ENCODE results near the gene OR7G2. TPM values are rescaled to one million over a fixed set of nuclear protein-coding genes. Genes with fewer than 3 reads are reported as not detected.

Gene OR7G2
- total RNA-seq, 2 donors from 2014 or later: not detected

DNA sequence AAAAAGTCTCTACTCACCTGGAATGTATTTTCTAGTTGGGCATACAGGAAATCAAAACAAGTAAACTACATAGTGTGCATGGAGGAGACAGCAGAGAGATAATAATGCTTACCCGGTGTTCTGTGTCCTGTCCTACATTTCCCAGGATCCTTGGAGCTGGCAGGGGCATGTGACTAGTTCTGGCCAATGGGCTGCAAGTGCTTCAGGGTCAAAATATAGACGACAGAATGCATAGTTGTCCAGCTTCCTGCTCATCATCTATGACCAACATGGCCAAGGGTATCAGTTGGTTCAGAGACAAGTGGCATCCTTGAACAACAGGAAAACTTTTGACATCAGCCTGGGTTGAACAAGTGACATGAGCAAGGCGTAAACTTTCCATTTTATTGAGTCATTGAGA is 41.4 kb upstream of the OR7G2 start:
- TF ChIP-seq, protein P1, sequence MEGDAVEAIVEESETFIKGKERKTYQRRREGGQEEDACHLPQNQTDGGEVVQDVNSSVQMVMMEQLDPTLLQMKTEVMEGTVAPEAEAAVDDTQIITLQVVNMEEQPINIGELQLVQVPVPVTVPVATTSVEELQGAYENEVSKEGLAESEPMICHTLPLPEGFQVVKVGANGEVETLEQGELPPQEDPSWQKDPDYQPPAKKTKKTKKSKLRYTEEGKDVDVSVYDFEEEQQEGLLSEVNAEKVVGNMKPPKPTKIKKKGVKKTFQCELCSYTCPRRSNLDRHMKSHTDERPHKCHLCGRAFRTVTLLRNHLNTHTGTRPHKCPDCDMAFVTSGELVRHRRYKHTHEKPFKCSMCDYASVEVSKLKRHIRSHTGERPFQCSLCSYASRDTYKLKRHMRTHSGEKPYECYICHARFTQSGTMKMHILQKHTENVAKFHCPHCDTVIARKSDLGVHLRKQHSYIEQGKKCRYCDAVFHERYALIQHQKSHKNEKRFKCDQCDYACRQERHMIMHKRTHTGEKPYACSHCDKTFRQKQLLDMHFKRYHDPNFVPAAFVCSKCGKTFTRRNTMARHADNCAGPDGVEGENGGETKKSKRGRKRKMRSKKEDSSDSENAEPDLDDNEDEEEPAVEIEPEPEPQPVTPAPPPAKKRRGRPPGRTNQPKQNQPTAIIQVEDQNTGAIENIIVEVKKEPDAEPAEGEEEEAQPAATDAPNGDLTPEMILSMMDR (IDR thresholded peaks at IDR 0.05): no peak
- Histone ChIP-seq H3K4me1 (no peaks in the 10 kb centered on the region), H3K27ac (no peak overlapping the region), H3K9me3 (peaks cover 7% of the 10 kb centered on the region), H3K4me3 (no peak overlapping the region), H3K36me3 (peaks cover 4% of the 10 kb centered on the region), H3K9ac (ENCODE audit: low read depth in 2 of 2, low read length in 2 of 2) (no peak overlapping the region), H3K27me3 (no peaks in the 10 kb centered on the region)
- DNase-seq: no peak
- intact Hi-C loops (cut with DNase I): no loop called here

DNA sequence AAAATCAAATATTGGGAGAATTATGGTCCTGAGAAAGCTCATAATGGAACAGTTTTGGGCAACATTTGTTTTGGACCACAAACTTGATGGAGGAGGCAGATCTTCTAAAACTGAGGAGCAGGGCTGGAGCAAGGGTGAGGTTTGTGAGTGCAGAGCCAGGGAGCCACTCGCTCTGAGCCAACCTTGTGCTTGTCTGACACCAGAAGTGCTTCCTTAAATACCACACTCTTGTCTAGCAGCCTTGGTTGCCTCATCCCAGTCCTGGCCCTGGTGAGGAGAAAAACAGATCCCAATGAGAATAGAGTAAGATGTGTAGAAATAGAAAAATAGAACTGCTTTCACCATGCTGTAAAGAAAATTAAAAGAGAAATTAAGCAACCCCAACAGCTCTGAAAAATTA is 39.6 kb upstream of the OR7G2 start:
- no peak for DNase-seq
- intact Hi-C loops (cut with DNase I): no loop called here
- Histone ChIP-seq H3K36me3 (peaks cover 4% of the 10 kb centered on the region), H3K9ac (ENCODE audit: low read depth in 2 of 2, low read length in 2 of 2) (no peak overlapping the region), H3K9me3 (peaks cover 7% of the 10 kb centered on the region), H3K4me3 (no peak overlapping the region), H3K4me1 (no peaks in the 10 kb centered on the region), H3K27ac (no peak overlapping the region), H3K27me3 (no peaks in the 10 kb centered on the region)
- TF ChIP-seq, protein P1 (IDR thresholded peaks at IDR 0.05): no peak

DNA sequence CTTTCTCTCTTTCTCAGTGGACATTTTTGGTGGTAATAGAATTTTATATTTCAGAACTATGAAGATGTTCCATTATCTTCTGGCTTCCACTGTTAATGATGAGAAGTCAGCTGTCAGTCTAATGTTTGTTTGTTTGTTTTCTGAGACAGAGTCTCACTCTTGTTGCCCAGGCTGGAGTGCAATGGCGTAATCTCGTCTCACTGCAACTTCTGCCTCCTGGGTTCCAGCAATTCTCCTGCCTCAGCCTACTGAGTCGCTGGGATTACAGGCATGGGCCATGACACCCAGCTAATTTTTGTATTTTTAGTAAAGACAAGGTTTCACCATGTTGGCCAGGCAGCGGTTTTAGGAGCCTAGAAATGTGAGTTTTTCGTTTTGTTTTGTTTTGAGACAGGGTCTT is 37.6 kb upstream of the OR7G2 start:
- Histone ChIP-seq H3K4me3 (no peak overlapping the region), H3K4me1 (peaks cover 6% of the 10 kb centered on the region), H3K9ac (ENCODE audit: low read depth in 2 of 2, low read length in 2 of 2) (no peak overlapping the region), H3K36me3 (peaks cover 4% of the 10 kb centered on the region), H3K27ac (no peak overlapping the region), H3K27me3 (no peaks in the 10 kb centered on the region), H3K9me3 (peaks cover 7% of the 10 kb centered on the region)
- TF ChIP-seq, protein P1 (IDR thresholded peaks at IDR 0.05): no peak
- intact Hi-C loops (cut with DNase I): no loop called here
- no peak for DNase-seq

DNA sequence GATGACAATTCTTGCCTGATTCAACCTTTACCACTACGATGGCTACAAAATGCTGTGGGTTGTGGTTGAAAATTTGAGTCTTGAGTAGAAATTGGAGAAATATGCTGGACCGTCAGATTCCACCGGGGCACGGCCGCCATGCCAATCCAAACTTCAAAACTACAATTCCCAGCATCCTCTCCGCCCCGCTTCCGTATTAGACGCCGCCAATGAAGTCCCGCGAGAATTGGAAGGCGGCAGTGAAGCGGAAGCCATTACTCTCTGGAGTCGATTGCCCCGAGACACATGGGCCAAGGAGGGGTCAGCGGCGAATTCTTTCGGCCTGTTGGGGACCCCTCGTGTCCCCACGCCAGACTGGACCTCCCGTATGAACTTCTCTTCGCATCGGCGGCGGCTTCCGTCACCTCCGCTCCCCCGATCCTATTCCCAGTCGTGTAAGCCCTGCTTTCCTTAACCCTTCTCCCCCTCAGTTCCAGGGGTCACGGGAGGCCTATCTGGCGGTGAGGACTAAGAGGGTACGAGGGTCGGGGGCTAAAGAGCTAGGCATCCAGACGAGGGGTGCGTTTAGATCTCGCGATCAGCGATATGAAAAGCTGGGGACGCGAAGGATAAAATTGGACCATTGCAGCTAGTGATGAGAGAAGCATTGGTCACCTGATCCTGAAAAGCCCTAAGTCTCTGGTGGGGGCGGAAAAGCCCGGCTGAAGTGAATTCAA is 33.0 kb upstream of the OR7G2 start, which contains the start of gene ZNF317:
Gene ZNF317 (plus strand): TSS at position 239 of the 716 bp plus-strand sequence. CDS start 15,620 bp downstream, outside the sequence.
- TF ChIP-seq, protein P1 (IDR thresholded peaks at IDR 0.05): no peak
- H3K9ac ChIP-seq (ENCODE audit: low read depth in 2 of 2, low read length in 2 of 2): peak within 1 kb of the TSS; percentile 94 to 96
- peaks cover 3% of the 10 kb centered on the region for H3K9me3 ChIP-seq
- no peaks in the 10 kb centered on the region for H3K36me3 ChIP-seq
- peaks cover 6% of the 10 kb centered on the region for H3K4me1 ChIP-seq
- H3K4me3 ChIP-seq: peak within 1 kb of the TSS; percentile 86
- peak within 1 kb of the TSS; percentile 70 for H3K27ac ChIP-seq
- H3K27me3 ChIP-seq: no peaks in the 10 kb centered on the region
- intact Hi-C loops (cut with DNase I): no loop called here
- peak; percentile 97 for DNase-seq

DNA sequence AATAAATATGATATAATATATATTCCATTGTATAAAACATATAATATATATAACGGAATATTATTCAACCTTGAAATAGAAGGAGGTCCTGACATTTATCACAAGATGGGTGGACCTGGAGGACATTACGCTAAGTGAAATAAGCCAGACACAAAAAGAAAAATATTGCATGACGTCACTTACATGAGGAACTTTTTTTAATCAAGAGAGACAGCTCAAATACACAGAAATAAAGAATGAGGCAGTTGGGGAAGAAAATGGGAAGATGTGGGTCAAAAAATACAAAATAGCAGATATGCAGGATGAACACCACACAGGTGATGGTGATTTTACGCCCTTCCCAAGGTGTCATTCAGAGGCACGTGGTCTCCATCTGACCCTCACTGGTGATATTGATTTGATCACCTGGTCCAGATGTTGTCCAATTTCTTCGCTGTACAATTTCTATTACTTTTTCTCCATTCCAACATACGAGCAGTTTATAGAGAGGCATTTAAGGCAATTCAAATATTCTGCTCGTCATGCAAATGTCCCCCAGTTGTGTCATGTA is 32.4 kb upstream of the OR7G2 start:
- H3K4me3 ChIP-seq: peak overlapping the region; percentile 86
- no peaks in the 10 kb centered on the region for H3K9me3 ChIP-seq
- intact Hi-C loops (cut with DNase I): loop anchor here (10.0 kb wide), 1 partner anchor 655 kb away; no protein-coding TSS in a partner anchor
- no peak overlapping the region for H3K27ac ChIP-seq
- H3K4me1 ChIP-seq: peaks cover 6% of the 10 kb centered on the region
- peak overlapping the region; percentile 94 to 96 for H3K9ac ChIP-seq (ENCODE audit: low read depth in 2 of 2, low read length in 2 of 2)
- TF ChIP-seq, protein P1 (IDR thresholded peaks at IDR 0.05): no peak
- H3K36me3 ChIP-seq: no peaks in the 10 kb centered on the region
- H3K27me3 ChIP-seq: no peaks in the 10 kb centered on the region
- no peak for DNase-seq
